HG03469 (cell line): ENCODE measurements around the gene NPR3.
A peak's percentile ranks its signal among the peaks of the same experiment; 100 is the strongest.
"Not testable (repeated sequence)": the region's sequence is repeated elsewhere in the genome, so short reads cannot be mapped to it uniquely, and the experiment has no call there.

Experiments
- ATAC-seq: cut with Tn5 transposase; IDR thresholded peaks from one replicate; pipeline ENCODE4 v1.9.1; 2021; ENCODE audit warnings: mild to moderate bottlenecking, moderate library complexity, moderate number of reproducible peaks; ENCODE audit not compliant: unreplicated experiment

NPR3 gene

GRCh38 chr5:32760091-32760509, 49.0 kb downstream of the NPR3 start:
- ATAC-seq, result no peak

GRCh38 chr5:32765266-32765665, 54.1 kb downstream of the NPR3 start:
- no peak for ATAC-seq

- no peak for ATAC-seq
These were observed 56.9 kb downstream of the NPR3 start for GRCh38 chr5:32767948-32768467.

DNA sequence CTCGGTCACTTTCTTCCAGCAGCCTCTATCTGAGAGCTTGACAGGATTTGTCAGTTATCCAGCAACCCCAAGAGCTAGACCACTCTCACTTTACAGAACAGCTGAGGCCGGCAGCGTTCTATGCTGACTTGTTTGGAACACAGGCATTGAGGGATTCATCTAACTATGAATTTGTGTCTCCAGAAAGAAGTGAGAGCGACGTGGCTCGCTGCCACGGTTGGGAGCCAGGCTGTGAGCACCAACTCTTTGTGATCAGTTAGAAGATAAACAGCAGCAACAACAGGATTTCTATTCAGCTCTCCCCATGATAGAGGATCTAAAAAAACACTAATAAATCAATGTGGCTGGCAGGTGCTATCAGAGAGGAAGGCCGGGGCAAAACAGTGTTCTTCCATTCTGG, 58.6 kb downstream of the NPR3 start:
- ATAC-seq, result no peak

GRCh38 chr5:32770444-32770843, 59.3 kb downstream of the NPR3 start:
- ATAC-seq, result no peak

DNA sequence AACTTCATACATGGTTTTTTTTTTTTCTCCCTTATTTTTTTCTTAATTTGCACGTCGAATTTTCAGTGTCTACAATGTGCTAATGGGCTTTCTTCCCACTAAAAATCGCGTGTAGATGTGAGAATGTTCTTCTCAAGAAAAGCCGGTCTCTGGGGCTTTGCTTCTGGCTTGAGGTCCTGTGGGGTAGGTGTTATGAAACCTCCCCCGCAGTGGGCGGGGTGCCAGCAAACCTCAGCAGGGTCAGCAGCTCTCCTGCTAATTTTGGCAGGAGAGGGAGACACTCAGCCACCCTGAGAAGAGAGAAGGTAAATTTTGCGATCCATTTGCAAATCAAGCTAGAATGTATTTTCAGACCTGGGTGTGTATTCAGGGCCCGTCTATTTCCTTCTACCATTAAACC, 59.9 kb downstream of the NPR3 start:
- no peak for ATAC-seq

DNA sequence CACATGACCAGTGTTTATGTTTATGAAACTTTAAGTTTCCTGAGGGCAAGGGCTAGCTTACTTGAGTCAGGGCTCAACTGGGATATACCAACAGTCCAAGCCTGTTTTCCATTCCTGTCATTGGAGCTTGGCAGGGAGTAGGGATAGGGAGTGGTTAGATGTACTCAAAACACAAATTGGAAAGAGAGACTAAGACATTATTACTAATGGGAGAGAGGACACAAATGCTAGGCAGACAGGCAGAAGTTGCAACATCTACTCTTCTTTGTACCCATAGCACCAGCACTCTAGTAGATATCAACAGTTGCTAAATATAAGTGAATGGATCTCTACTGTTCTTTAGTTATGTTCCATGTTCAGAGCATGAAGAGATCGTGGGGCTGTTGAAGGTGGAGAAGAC, 62.8 kb downstream of the NPR3 start:
- no peak for ATAC-seq

DNA sequence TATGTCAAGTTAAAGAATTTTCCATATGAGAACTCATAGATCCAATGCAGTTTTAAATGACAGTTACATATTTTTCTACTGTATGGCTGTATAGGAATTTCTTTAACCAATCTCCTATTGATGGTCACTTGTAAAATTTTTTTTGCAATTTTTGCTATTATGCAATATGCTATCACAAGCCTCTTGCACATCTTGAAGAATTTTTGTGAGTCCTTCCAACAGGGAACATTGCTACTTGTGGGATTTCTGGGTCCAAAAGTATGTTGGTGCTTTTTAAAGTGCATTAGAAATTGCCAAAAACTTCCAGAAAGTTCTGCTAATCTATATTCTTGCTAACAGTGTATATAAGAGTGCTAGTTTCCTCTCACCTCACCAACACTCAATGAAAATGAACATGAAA, 65.1 kb downstream of the NPR3 start:
- ATAC-seq, result no peak

- no peak for ATAC-seq
These were observed 66.1 kb downstream of the NPR3 start for GRCh38 chr5:32777222-32777621.

GRCh38 chr5:32777733-32778132, 66.6 kb downstream of the NPR3 start:
- ATAC-seq, result no peak

DNA sequence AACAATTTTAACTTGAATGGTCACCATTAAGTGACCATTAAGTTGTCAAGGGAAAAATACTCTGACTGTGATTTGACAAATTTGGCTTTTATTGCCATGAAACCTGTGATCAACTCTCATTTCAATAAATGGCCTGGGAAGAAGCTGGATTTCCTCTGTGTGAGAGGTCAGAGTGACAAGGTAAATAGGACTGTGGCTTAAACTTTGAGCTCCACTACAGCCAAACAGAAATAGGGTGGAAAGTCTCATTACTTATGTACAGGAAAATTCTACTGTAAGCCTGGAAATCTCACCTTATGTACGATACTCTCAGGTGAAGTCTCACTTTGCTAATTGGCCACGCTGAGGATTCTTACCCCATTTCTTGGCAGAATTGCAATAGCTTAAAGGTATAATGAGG, 67.3 kb downstream of the NPR3 start:
- ATAC-seq, result no peak

DNA sequence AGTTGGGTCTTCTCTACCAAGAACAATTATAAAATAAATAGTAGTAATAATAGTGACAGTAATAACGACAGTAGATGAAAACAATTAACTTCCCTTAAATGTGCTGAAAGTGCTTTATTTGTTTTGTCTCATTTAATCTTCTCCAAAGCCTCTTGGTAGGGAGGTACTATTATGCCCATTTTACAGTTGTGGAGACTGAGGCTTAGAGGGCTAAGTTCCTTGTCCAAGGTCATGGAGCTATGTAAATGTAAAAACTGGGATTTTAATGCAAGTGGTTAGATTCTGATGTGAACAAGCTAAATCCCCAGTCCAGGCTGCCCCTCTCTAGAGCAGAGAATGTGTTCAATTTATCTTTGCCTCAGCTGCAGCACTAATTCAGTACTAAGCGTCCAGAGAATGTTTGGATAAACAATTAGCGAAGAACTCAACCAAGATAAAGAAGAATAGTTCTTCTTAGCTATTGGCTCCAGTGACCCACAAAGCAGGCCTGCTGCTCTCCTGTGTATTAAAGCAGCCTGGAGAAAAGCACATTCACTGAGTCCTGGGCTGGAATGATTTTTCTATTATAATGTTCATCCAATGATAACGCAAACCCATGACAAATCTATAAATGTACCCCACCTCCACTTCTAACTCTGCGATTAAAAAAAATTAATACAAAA, 68.8 kb downstream of the NPR3 start:
- ATAC-seq, result no peak

- ATAC-seq, result no peak
These were observed 69.4 kb downstream of the NPR3 start for GRCh38 chr5:32780508-32780919.

- no peak for ATAC-seq
These were observed 72.5 kb downstream of the NPR3 start for GRCh38 chr5:32783661-32784060.

DNA sequence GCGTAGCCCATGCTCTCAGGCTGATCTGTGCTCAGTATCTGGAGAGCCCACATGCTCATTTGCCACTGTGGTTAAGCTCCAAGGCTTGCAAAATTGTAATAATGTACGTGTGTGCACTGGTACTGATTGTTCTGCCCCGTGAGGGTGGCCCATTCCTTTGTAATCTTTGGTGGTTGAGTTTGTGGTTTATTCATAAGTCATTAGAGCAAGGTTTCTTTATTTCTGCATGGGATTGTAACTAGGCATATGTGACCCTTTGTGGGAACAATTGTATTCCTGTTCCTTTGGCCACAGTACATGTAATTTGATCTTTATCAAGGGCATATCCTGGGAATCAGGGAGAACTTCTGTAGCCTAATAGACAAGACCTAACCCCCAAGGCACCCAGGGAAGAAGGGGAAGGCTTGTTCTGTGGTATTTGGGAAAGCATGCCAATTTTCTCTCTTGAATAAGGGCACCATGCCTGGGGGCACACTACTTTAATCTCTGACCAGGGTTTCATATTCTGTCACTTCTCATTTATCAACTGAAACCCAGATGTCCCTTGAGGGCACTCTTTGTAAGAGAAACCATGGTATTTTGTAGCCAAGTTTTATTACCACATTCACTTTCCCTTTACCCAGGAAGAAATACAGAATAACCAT, 74.6 kb downstream of the NPR3 start:
- ATAC-seq, result peak; percentile 62

- ATAC-seq, result no peak
These were observed 75.2 kb downstream of the NPR3 start for GRCh38 chr5:32786311-32786710.

DNA sequence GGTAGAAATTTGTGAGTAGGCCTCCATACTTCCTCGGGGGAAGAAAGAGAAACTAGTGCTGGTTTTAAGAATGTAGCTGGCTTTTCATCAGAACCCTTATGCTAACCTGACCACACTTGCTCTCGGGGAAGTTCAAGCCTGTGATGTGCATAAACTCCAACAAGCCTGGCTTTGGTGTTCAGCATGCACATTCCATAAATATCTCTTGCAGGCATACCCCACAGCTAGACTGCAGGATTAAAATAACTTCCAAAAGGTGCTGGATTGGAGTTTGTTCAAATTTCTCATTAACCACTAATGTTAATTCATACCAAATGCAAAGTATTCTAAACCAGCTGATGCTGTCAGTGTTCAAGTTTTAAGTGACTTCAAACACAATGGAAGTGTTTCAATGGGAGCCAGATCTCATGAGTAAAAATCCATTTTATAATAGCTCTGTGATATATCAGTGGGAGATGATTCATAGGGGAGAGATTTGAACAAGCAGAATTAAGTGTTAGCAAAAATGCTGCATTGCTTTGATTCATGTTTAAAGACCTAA, 79.4 kb downstream of the NPR3 start:
- no peak for ATAC-seq

- no peak for ATAC-seq
These were observed 80.6 kb downstream of the NPR3 start for GRCh38 chr5:32791536-32792243.

GRCh38 chr5:32794086-32794485, 83.0 kb downstream of the NPR3 start:
- no peak for ATAC-seq

DNA sequence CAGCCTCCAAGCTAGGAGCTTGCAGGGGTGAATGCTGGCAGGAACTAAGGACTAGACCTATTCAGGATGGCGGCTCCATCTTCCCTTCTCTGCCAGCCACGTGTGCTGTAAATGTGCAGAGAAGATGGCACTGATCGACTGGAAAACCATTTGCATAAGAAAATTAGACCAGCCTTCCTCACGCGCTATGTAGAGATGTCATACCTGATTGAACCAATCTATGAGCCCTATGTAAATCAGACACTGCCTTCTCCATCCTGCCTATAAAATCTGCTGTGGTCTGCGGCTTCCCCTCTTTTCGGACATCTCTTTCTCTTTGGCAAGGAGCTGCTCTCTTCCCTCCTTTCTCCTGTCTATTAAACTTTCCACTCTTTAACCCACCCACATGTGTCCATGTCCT, 91.6 kb downstream of the NPR3 start:
- ATAC-seq, result no peak

DNA sequence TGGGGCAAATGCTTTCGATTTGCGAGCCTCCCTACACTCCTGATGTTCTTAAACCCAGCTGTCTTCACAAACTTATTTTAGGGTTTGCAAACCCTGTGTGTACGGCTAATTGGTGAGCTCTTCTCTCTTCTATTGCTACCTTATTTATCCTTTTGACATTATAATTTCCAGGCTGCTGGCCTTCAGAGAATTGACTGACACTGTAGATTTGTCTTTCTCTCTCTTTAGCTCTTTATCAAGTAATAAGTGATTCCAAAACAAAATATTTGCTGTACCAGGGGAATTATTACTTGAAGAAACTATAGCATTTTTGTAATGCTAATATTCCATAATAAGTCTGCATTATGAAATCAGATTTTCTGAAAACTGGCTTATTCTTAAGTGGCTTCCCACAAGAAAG, 92.5 kb downstream of the NPR3 start:
- ATAC-seq, result no peak

DNA sequence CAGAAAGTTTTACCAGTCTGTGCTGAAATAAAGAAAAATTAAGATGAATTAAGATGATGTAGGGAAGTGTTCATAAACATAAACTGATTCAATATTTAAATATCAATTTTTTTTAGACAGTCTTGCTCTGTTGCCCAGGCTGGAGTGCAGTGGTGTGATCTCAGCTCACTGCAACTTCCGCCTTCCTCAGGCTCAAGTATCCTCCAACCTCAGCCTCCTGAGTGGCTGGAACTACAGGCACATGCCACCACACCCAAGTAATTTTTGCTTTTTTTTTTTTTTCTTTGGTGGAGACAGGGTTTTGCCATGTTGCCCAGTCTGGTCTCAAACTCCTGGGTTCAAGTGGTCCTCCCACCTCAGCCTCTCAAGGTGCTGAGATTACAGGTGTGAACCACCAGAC, 94.3 kb downstream of the NPR3 start:
- not testable (repeated sequence) for ATAC-seq
